HG03097 (cell line): ENCODE data around the gene CFAP57.

Experiments used
- ATAC-seq: cut with Tn5 transposase; IDR thresholded peaks from one replicate; pipeline ENCODE4 v1.9.1; 2021; ENCODE audit not compliant: unreplicated experiment, low FRiP score

The CFAP57 gene

DNA sequence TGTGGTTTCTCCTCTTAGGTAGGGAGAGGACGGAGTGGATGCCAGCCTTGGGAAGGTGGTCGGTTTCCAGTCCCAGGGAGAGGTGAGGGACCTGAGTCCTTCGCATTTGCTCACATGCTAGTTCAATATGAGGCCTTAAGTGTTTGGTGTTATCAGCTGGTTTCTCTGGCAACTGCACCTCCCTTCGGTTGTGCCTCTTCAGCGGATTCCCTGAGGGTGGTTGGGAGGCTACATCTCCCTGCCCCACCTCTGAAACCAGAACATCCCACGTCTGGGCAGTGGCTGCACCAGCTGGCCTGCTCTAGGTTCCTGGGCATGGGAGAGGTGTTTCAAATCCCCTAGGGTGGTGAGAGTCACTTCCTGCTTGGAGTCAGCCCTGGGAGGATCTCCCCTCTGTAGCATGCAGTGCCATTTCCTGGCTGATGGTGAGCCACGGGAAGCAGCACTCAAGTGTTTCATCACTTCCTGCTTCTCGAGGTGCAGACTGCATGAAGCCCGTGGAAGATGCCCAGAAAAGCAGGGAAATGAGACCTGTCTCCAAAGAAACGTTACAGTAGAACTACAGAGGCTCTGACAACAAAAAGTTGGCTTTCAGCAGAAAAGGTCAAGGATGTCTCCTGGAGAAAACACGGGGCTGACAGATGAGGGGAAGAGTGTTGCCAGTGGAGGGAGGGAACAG lies 102.1 kb downstream of the CFAP57 start:
- ATAC-seq = no peak

DNA sequence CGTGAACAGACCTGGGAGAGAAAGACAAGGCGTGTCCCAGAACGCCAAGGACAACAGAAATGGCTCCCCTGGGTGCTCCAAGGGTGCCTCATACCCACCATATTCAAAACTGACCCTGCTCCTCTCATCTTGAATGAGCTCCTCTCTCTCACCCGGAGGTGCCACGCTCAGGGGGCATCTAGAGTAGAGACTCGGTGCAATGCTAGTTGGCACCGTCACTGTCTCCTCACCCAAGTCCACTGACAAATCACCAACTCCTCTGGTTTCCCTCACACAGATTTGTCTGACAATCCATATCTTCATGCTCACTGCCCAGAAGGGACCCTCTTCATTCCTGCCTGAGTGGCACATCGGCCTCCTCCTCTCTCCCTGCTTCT lies 102.7 kb downstream of the CFAP57 start:
- no peak for ATAC-seq

DNA sequence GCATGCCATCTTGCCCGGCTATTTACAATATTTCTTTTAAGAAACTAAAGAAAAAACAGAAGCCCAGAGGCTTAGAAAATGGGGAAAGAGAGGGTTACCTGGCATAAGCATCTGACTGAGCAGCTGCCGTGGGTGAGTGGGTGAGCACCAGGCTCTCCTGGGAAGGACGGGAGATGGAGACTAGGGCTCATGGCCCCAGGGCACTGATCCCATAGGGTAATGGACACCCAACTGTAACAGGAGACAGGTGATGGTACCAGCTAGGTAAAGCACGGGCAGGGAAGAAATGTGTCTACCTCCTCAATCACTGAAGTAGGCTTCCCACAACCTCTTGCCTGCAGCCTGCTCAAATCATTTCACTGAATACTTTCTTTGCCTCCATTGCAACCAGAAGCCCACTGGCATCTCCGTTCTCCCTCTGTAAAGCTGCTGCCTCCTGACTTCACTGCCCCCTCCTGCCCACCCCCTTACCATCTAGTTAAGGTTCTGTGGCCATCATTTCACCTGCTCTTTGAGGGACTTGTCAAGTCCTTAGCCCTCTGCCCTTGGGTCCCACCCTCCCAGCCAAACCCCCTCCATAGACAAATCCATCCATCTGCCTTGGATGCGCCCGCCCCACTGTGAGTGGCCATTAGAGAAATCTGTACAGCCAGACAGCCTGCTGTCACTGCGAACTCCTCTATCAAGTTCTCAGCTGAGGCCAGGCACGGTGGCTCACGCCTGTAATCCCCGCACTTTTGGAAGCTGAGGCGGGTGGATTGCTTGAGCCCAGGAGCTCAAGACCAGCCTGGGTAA lies 103.9 kb downstream of the CFAP57 start:
- no peak for ATAC-seq

DNA sequence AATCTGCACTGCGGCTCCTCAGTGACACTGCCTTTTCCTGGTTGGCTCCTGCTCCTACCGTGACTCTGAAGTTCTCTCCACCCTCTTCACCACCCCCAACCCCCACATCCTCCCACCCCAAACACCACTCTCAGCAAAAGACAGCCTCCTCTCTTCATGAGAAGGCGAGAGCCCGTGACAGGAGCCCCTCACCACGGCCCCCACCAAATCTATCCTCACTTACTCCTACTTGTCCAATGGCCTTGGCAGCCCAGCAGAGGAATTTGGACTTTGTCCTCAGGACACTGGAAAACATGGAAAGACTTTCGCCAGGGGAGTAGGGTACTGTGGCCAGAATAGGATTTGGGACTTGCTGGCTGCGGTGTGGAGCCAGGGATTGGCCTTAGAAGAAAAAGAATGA lies 104.5 kb downstream of the CFAP57 start:
- no peak for ATAC-seq

DNA sequence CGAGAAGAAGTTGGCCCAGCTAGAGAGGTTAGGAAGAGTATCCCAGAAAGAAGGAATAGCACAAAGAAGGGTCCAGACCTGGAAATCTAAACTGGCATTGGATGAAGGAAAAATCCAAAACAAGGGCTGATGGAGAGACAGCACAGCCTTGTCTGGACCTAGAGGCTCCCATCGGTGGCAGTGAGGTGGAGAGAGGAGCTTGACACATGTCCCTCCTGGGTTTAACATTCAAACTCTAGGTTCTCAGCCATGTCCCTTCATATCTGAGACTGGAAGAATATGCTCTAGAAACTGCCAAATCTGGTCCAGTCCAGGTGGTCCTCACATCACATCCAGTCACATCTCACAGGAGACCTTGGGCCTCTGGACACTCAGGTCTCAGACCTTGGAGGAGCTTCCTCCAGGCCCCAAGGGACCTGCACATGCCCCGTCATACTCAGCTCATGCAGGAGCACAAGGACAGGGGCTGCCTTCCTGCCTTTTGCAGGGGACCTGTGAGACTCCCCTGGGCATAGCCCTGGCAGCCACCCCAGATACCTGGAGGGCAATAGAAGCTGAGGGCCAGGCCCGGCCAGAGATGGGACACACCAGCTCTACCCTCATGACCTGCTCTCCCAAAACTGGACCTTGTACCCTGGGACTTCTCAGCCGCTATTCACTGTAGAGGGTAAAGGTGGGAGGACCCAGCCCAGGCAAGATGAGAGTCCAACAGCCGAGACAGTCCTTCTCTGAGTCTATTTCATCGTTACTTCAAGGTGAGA lies 105.2 kb downstream of the CFAP57 start:
- ATAC-seq = no peak

DNA sequence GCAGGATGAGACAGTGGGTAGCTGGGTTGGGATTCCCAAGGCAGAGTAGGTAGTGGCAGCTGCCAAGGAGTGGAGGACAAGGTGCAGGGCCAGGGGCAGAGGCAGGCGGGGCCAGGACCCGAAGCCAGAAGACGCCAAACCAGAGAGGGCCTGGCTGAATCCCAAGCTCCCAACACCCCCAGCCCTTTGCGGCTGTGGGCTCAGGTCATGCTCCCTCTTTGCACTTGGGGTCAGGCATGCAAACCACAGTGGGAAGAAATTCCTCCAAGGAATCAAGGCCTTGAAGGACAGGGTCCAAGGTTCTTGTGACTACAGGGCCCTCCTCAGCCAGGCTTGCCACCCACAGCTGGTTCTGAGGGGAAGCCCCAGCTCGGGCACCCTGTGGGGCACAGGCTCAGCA lies 107.0 kb downstream of the CFAP57 start:
- ATAC-seq = no peak

DNA sequence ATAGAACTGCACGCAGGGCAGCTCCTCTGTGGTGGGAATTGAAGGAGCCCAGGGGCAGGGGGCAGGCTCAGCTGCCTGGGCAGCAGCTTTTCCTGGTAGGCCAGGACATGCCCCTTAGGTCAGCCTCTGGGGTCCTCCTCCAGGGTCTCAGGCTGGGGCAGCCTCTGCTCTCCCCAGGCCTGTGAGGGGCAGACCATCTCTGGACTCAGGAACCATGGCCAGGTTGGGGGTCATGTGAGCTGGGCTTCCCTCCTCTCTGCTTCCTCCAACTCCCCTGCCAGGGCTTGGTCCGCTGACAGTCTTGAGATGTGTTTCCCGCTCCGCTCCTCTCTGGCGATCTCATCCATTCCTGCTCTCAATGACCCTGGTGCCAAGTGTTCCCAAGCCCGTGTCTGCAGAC lies 107.5 kb downstream of the CFAP57 start:
- ATAC-seq = no peak

DNA sequence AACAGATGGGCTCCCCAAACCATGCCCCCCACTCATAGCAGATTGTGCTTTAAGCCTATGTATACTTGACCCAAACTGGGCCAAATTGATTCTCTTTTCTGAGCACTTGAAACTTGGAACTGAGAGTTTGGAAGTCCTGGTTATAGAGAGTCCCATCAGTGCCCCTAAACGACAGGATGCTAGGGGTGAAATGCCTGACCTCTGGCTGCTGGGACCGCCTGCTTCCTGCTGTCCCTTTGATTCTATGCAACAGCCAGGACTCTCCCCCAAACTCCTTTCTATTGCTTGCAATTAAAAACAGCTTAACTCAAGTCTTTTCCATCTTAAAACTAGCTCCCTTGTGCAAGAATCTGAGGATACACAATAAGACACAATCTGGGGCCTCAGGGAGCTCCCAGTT lies 108.6 kb downstream of the CFAP57 start:
- no peak for ATAC-seq

DNA sequence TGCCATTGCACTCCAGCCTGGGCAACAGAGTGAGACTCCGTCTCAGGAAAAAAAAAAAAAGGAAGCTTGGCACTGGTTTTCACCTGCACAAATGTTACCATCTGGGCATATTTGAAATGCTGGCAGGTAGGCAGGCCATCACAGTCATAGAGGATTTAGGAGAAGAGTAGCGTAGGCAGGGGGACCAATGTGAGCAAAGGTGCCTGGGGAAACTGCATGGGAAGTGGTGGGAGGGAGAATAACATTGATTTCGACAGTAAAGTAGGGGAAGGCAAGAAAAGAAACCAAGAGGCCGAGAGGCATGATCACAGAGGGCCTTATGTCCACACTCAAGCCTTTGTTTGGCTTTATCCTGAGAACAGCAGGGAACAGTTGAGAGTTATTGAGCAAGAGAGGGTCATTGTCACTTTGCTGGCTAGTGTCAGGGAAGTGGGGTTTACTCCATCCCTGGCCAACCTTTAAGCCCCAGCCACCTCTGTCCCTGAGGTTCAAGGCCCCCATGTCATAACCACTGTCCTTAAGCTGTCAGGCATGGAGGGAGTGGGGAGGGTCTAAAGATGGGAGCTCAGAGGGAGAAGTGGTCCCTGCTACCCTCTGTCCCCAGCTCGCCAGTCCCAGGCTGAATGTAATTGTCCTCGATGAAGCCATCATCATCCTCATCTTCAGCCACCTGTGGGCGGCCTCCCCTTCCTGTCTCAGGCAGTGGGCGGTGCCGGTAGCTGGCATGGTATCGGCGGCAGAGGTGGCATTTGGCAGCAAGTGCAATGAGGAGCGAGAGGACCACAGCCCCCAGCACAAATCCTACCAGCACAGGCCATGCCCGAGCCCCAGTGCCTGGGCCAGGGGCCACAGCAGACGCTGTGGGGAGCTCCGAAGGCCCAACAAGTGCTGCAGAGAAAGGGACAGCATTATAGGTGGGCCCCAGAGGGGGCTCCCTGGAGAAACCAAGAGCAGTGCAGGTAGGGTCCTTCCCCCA lies 110.4 kb downstream of the CFAP57 start:
- ATAC-seq = no peak

DNA sequence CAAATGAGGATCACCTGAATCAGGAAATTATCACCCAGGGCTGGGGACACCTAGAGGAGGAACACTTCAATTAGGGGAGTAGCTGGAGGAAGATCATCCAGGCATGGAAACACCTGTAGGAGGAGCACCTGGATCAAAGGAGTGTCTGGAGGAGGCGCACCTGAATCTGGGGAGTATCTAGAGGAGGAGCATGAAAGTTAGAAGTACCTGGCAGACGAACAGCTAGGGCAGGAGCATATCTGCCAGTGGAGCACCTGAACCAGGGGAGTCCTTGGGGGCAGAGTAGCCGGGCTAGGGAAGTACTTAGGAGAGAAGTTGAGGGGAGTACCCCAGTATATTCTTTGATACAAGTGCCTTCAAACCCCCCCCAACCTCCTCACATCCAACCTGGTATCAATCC lies 111.9 kb downstream of the CFAP57 start:
- no peak for ATAC-seq

DNA sequence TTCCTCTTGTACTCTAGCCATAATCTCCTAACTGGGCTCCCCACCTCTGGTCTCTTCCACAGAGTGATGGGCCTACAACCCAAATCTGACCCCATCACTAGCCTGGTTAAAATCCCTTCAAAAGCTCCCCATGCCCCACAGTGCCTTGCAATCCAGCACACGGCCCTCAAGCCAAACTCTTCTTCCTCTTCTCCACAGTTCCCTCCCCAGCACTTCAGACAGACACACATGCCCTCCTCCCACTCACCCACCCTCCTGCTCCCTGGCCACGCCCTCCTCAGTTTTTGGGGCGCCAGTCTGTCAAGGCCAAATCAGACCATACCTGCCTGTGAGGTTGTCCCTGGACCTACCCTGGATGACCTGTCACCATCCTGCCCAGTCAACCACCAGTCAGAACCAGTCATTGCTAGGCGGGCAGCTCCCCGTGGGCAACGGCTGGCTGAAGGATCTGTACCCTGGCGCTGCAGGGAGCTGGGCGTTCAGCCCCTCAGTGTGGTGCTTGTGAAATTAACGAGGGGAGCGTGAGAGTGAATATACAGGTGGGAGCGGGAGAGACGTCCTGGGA lies 112.5 kb downstream of the CFAP57 start:
- ATAC-seq = no peak

DNA sequence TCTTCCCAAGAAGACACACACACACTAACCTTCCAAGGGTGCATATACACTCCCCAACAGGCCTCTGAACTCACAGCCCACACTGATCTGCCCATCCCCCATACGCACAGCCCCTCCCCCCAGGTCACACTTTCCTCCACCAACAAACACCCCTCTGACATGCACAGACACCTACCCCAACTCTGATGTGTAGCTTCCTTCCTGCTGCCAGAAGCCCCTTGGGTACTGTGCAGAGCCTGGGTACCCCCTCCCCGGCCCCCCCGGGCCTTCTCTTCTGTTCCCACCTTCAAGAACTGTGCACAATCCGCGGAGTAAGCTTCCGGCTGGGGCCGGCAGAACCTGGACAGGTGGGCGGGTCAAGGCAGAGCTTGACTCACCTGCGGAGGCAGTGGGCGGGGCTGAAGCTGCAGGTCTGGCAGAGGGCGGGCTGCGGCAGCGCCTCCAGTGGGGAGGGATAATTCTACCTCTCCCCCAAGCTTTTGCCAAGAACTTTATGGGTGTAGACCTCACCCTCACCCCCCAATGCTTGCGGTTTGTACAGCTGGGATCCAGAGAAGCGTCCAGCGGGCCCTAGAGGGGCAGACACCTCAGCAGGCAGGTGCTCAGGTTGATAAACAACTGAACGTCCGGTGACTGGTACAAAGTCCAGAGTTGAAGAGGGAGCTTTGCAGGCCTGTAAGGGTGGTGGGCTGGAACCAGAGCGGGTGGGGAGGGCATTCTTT lies 113.3 kb downstream of the CFAP57 start, which contains the start of gene C1orf210:
TSS of gene C1orf210 (minus strand) at position 313 of the 722 bp plus-strand sequence. CDS start 2,311 bp downstream, outside the sequence.
- no peak for ATAC-seq

DNA sequence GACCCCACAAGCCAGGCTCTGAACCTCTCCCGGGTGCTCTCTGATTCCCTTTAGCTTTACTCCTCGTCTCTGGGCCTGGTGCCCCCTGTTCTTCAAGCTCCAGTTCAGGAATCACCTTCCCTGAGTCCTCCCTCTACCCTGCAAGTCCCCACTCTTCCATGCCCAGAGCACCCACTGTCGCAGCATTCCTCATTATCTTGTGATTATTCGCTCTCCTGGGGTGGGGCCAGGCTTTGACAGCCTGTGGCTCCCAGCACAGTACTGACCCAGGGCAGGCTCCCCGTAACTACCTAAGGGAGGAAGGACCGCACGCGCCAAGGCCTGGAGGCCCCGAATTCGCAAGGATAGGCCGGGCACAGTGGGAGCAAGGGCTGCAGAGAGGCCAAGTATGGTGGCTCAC lies 114.0 kb downstream of the CFAP57 start:
- ATAC-seq = no peak

DNA sequence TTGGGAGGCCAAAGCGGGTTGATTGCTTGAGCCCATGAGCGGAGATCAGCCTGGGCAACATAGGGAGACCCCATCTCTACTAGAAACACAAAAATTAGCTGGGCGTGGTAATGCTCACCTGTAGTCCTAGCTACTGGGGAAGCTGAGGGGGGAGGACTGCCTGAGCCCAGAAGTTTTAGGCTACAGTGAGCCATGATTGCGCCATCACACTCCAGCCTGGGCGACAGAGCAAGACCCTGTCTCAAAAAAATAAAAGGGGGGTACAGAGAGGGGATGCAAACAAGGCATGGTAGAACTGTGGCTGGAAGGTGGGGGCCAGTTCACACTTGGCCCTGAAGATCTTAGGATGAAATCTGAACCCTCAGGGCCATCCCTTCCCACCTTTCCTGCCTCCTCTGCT lies 114.4 kb downstream of the CFAP57 start:
- no peak for ATAC-seq

DNA sequence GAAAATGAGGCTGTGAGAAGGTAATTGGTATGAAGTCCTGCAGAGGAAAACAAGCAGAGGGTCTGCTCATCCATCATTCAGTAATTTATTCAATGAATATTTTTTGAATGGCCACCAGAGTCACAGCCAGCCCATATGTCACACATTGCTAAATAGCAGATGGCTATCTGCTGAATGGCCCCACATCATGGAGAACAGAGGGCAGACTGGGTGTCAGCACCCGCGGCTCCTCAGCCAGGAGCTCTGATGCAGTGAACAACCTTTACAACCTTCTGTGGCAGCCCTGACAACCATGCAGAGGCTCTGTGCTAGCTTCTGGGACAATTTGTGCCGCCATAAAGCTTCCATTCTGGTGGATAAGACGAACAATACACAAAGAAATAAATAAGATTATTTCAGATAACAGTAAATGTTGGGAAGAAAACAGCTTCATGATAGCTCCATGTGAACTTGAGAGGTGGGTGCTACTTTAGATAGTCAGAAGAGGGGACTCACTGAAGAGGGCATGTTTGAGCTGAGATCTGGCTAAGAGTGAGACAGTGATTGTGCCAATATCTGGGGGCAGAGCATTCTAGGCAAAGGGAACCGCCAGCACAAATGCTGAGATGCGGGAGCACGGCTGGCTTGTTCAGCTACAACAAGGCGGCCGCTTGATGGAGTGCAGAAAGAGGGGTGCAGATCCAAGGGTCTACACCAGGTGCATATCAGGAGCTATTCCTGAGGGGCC lies 116.1 kb downstream of the CFAP57 start:
- no peak for ATAC-seq

DNA sequence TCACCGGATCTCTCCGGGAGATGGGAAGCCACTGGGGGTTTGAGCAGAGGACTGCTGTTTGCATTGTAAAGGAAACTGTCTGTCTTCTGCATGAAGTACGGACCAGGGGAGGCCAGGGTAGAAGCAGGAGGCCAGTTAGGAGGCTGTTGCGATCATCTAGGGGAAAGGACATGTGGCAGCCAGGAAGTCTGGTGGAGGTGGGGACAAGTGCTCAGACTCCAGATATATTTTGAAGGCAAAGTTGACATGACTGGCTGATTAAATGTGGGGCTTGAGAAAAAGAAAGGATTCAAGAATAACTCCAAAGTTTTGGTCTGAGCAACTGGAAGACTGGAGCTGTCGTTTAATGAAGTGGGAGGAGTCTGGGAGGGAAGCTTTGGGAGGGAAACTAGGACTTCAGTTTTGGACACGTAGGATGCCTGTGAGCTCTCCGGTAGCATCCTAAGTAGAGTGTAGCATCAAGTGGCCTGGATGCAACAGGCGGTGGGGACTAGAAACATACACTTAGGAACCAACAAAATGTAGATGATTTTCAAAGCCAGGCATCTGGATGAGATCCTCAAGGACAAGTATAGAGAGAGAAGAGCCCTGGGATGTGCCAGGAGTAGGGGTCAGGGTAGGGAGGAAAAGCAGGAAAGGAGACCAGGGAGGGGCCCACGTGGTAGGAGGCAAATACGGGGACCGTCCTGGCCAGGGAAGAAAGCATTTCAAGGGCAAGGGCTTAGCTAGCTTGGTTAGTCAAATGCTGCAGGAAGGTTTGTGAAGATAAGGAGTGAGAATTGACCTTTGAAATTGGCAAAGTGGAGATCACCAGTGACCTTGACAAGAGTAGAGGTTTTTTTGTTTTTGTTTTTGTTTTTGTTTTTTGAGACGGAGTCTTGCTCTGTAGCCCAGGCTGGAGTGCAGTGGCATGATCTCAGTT lies 116.9 kb downstream of the CFAP57 start:
- ATAC-seq = no peak

DNA sequence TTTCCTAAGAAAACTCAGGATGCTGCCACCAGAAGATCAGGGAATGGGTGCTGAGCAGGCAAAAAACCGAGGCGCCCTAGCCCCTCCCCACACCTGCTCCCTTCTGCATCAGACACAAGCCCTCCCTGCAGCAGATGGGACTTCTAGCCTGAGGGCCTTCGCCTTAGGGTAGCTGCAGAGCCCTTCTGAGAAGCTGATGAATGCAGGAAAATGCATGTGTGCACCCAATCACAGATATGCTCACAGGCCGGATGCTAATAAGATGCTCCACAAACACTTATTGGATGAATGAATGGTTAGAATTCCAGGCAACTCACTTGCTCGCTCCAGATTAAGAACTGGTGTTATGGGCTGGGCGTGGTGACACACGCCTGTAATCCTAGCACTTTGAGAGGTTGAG lies 120.1 kb downstream of the CFAP57 start:
- ATAC-seq = no peak

DNA sequence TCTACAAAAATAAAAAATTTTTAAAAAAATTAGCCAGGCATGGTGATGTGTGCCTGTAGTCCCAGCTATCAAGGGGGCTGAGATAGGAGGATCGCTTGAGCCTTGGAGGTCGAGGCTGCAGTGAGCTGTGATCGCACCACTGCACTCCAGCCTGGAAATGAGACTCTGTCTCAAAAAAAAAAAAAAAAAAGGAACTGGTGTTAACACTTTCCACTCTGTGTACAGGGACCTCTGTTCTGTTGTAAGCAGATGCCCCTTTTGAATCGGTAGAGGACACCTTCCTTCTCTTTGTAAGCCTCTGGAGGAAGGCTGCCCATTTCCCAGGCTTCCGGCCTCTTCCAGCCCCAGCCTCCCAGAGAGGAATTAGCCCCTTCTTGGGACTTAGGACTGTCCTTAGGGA lies 120.5 kb downstream of the CFAP57 start:
- no peak for ATAC-seq
